ENCODE data around the gene EDARADD.
"Not testable (repeated sequence)": the region's sequence is repeated elsewhere in the genome, so short reads cannot be mapped to it uniquely, and the experiment has no call there.

The EDARADD gene

GRCh38 chr1:236393681-236394481 is at the start of gene EDARADD:
EDARADD (plus strand) TSS chr1:236394286; CDS start chr1:236394445, 159 bp downstream.
- no peak for TF ChIP-seq CTCF (IDR thresholded peaks at IDR 0.05; ENCODE audit: insufficient read depth, low read depth, low read length, missing control alignments)
- H3K4me3 ChIP-seq (ENCODE audit: low read length): peak within 1 kb of the TSS; percentile 73
- no peak for DNase-seq (ENCODE audit: low read depth)

- no peak for TF ChIP-seq CTCF (IDR thresholded peaks at IDR 0.05; ENCODE audit: insufficient read depth, low read depth, low read length, missing control alignments)
- no peak overlapping the region for H3K4me3 ChIP-seq (ENCODE audit: low read length)
- no peak for DNase-seq (ENCODE audit: low read depth)
These were observed 48.4 kb upstream of the EDARADD start for GRCh38 chr1:236345728-236346127.

- no peak overlapping the region for H3K4me3 ChIP-seq (ENCODE audit: low read length)
- no peak for TF ChIP-seq CTCF (IDR thresholded peaks at IDR 0.05; ENCODE audit: insufficient read depth, low read depth, low read length, missing control alignments)
- DNase-seq (ENCODE audit: low read depth): no peak
These were observed 46.0 kb upstream of the EDARADD start for GRCh38 chr1:236348071-236348470.

- DNase-seq (ENCODE audit: low read depth): no peak
- no peak for TF ChIP-seq CTCF (IDR thresholded peaks at IDR 0.05; ENCODE audit: insufficient read depth, low read depth, low read length, missing control alignments)
- no peak overlapping the region for H3K4me3 ChIP-seq (ENCODE audit: low read length)
These were observed 43.8 kb upstream of the EDARADD start for GRCh38 chr1:236350308-236350707.

GRCh38 chr1:236351875-236352573 is 42.1 kb upstream of the EDARADD start:
- TF ChIP-seq CTCF (IDR thresholded peaks at IDR 0.05; ENCODE audit: insufficient read depth, low read depth, low read length, missing control alignments): no peak
- H3K4me3 ChIP-seq (ENCODE audit: low read length): no peak overlapping the region
- DNase-seq (ENCODE audit: low read depth): no peak

GRCh38 chr1:236352747-236353146 is 41.3 kb upstream of the EDARADD start:
- H3K4me3 ChIP-seq (ENCODE audit: low read length): not testable (repeated sequence)

GRCh38 chr1:236353813-236354212 is 40.3 kb upstream of the EDARADD start:
- TF ChIP-seq CTCF (IDR thresholded peaks at IDR 0.05; ENCODE audit: insufficient read depth, low read depth, low read length, missing control alignments): no peak
- no peak for DNase-seq (ENCODE audit: low read depth)
- no peak overlapping the region for H3K4me3 ChIP-seq (ENCODE audit: low read length)

More at GRCh38 chr1:236352747-236353146, 41.3 kb upstream of the EDARADD start:
- DNase-seq (ENCODE audit: low read depth): not testable (repeated sequence)

Measured in epithelial cell of esophagus (primary cell).